Lung (tissue), 12 donors: ENCODE results near the gene ANLN. TPM values are rescaled to one million over a fixed set of nuclear protein-coding genes. Genes with fewer than 3 reads are reported as not detected.

ENCODE experiments used
- ATAC-seq: fragments of 200-7000 bp; cut with Tn5 transposase; one replicate; pipeline ENCODE4 v1.9.1; 2020; ENCODE audit warnings: moderate number of reproducible peaks; ENCODE audit not compliant: insufficient read depth, low FRiP score
- DNase-seq, 3 donors: peaks; one replicate each; pipeline ENCODE4 v3.0.0-alpha.2; 2013 to 2017
- H3K27ac ChIP-seq, 2 donors: one replicate each; pipeline ENCODE4 v1.5.1; 2013; ENCODE audit warnings: mild to moderate bottlenecking in 2 of 2, moderate library complexity in 2 of 2, control low read depth in 1 of 2, inconsistent platforms in 1 of 2, low read depth in 1 of 2, low read length in 1 of 2
- H3K27me3 ChIP-seq, 3 donors: one replicate each; pipeline ENCODE4 v1.5.1; 2013; ENCODE audit warnings: low read length in 2 of 3; ENCODE audit not compliant: control insufficient read depth in 3 of 3, insufficient read depth in 3 of 3
- H3K36me3 ChIP-seq, 4 donors: one replicate each; pipeline ENCODE4 v1.5.1; 2013; ENCODE audit warnings: low read length in 4 of 4, mild to moderate bottlenecking in 1 of 4, moderate library complexity in 1 of 4; ENCODE audit not compliant: control insufficient read depth in 4 of 4, insufficient read depth in 4 of 4
- H3K4me1 ChIP-seq, 5 donors: one replicate each; pipeline ENCODE4 v1.5.1; 2013; ENCODE audit warnings: low read length in 5 of 5, mild to moderate bottlenecking in 2 of 5, moderate library complexity in 1 of 5; ENCODE audit not compliant: control insufficient read depth in 5 of 5, insufficient read depth in 5 of 5
- H3K4me3 ChIP-seq: one replicate; pipeline ENCODE4 v1.5.1; 2013; ENCODE audit warnings: mild to moderate bottlenecking, control low read depth, moderate library complexity
- H3K9ac ChIP-seq, 2 donors: one replicate each; pipeline ENCODE4 v1.5.1; 2013; ENCODE audit warnings: low read length in 2 of 2, control low read depth in 1 of 2; ENCODE audit not compliant: insufficient read depth in 1 of 2
- H3K9me3 ChIP-seq, 4 donors: one replicate each; pipeline ENCODE4 v1.5.1; 2013; ENCODE audit warnings: low read length in 3 of 4, mild to moderate bottlenecking in 1 of 4, moderate library complexity in 1 of 4; ENCODE audit not compliant: control insufficient read depth in 4 of 4, insufficient read depth in 3 of 4
- WGBS, 2 donors: extraction: QIAGEN DNeasy Blood & Tissue Kit; methylation state at CpG; one replicate each; pipeline ENCODE4 v1.1.7; 2013; 5-methylcytosine and 5-hydroxymethylcytosine counted together
- polyA plus RNA-seq, 2 donors: library from polyadenylated mRNA; stranded (reverse); fragments of 200-250 nt; gene quantifications; one replicate each; pipeline ENCODE4 v1.2.1, GENCODE V29; 2013
- total RNA-seq, 2 donors: library from RNA; depleted of rRNA in 1 of 2; stranded (reverse); fragments of >200 nt in 1 of 2; gene quantifications; one replicate each; pipeline ENCODE4 v1.2.1, GENCODE V29; 2014 to 2021
- TF ChIP-seq, protein P1 (sequence below): IDR thresholded peaks from 2 replicates; pipeline ENCODE4 v1.5.1; 2012; ENCODE audit warnings: mild to moderate bottlenecking; ENCODE audit errors: control extremely low read depth, extremely low read depth
- donor health status: control.
- donor health status: control.
- donor health status: Bipolar disorder and iron deficiency.
- donor health status: healthy.
- donor health status: DM: yes; HTN: yes; CAD: no.

Gene ANLN
- total and polyA plus RNA-seq, 4 donors, result 1.4 to 13.8 (median 3.2) TPM

DNA sequence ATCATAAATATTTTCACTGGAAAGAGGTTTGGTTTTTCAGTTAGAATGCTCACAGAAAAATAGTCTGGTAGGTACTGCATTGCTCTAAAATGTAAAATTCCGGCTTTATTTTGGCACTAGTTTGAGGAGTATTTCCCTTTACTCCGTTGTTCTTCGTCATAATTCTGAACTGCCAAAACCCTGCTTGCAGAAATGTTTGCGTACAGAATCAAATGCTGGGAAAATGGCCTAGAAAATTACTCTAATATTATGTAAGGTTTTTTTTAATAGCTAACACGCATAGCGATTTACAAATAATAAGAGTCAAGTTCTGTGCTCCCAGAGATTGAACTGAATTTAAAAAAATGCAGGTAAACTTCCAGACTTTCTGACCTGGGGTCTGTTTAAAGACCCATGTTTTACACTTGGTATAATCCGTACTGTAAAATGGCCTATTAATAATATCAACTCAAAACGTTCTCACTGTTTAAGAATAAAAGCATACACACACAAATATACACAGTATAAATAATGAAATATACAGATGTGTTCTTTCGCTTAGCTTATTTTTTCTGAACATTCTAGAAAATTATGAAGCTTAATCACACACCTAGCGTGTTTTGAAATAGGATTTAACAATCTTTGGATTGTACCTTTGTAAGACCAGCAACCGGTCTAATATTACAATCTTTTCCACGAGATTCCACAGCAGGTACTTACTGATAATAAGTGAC is 23.5 kb upstream of the ANLN start:
- Histone ChIP-seq H3K36me3 (no peaks in the 10 kb centered on the region), H3K4me1 (peaks cover 0 to 2% (median 0%) of the 10 kb centered on the region in 5 donors), H3K27me3 (peaks cover 0 to 20% (median 6%) of the 10 kb centered on the region in 3 donors), H3K27ac (peak overlapping the region in 1 of 2 donors; percentile 5), H3K4me3 (peak overlapping the region; percentile 77), H3K9me3 (no peaks in the 10 kb centered on the region), H3K9ac (peak overlapping the region in 1 of 2 donors; percentile 78)
- DNase-seq, result peak in 1 of 3 donors; percentile 46
- TF ChIP-seq, protein P1, sequence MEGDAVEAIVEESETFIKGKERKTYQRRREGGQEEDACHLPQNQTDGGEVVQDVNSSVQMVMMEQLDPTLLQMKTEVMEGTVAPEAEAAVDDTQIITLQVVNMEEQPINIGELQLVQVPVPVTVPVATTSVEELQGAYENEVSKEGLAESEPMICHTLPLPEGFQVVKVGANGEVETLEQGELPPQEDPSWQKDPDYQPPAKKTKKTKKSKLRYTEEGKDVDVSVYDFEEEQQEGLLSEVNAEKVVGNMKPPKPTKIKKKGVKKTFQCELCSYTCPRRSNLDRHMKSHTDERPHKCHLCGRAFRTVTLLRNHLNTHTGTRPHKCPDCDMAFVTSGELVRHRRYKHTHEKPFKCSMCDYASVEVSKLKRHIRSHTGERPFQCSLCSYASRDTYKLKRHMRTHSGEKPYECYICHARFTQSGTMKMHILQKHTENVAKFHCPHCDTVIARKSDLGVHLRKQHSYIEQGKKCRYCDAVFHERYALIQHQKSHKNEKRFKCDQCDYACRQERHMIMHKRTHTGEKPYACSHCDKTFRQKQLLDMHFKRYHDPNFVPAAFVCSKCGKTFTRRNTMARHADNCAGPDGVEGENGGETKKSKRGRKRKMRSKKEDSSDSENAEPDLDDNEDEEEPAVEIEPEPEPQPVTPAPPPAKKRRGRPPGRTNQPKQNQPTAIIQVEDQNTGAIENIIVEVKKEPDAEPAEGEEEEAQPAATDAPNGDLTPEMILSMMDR, result no peak
- WGBS, 2 donors, result 57 to 67% methylated on average over 12 of the region's 12 CpGs
- ATAC-seq, result no peak

DNA sequence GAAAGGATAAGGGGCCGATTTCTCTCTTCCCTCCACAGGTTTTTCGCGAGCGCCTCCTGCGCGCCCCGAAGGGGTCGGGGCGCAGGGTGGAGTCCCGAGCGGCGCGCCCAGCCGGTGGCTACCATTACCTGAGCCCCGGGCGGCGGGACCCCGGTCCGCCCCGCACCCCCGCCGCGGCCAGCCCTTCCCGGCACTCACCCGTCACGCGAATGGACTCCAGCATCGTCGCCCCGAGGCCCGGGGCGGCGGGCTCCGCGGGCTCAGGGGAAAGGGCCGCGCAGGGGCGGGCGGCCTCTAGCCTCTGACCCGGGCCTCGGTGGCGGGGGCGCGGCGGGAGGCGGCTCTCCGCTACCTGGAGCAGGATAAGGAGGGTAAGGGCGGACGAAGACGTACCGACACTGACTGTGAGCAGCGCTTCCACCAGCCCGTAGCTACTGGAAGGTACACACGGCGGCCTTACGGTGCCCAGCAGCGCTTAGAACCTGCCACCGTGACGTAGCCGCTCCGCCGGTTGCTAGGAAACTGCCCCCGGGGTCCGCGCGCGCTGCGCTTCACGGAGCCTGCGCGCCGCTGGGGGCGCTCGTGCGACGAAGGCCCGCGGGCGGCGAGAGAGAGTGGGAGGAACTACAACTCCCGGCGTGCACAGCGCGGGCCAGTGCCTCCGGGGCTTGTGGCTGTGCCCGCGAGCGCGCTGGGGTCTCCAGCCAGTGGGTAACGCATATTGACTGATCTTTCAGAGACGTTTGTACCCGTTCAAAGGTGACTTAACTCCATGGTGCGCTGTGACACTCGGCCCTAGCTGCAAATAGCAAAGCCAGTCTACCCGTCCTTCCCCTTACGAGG is 22.7 kb upstream of the ANLN start:
- peak overlapping the region; percentile 5 to 85 for H3K27ac ChIP-seq
- peak; percentile 99 for ATAC-seq
- peaks cover 0 to 20% (median 6%) of the 10 kb centered on the region in 3 donors for H3K27me3 ChIP-seq
- peak overlapping the region; percentile 78 to 89 for H3K9ac ChIP-seq
- peak; percentile 89 to 93 (median 92) for DNase-seq
- H3K4me3 ChIP-seq, result peak overlapping the region; percentile 77
- TF ChIP-seq, protein P1, result peak; percentile 73
- peaks cover 0 to 2% (median 0%) of the 10 kb centered on the region in 5 donors for H3K4me1 ChIP-seq
- WGBS, 2 donors, result 0 to 1% methylated on average over 86 to 96 of the region's 96 CpGs
- no peaks in the 10 kb centered on the region for H3K9me3 ChIP-seq
- H3K36me3 ChIP-seq, result no peaks in the 10 kb centered on the region

DNA sequence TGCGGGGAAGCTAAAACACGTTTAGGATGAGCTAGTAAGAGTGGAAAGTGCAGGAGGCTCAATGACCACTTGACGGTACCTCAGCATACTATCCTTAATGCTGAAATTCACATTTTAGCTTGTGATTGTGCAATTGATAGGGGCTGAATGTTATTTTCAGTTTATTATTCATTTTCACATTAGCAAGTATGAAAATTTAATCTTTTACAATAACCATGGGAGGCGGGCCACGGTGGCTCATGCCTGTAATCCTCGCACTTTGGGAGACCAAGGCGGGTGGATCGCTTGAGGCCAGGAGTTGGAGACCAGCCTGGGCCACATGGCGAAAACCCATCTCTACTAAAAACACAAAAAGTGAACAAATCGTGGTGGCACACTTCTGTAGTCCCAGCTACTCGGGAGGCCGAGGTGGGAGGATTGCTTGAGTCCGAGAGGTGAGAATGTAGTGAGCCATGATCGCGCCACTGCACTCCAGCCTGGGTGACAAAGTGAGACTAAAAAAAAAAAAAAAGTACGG is 22.0 kb upstream of the ANLN start:
- WGBS, 2 donors, result 71 to 76% methylated on average over 16 of the region's 16 CpGs
- Histone ChIP-seq H3K9ac (peak overlapping the region in 1 of 2 donors; percentile 61), H3K27ac (peak overlapping the region in 1 of 2 donors; percentile 85), H3K36me3 (no peaks in the 10 kb centered on the region), H3K4me3 (peak overlapping the region; percentile 77), H3K4me1 (peaks cover 0 to 2% (median 0%) of the 10 kb centered on the region in 5 donors), H3K9me3 (no peaks in the 10 kb centered on the region), H3K27me3 (peaks cover 0 to 20% (median 6%) of the 10 kb centered on the region in 3 donors)
- ATAC-seq, result no peak
- TF ChIP-seq, protein P1, result no peak
- DNase-seq, result no peak
